DOHH2 (cell line): Measurements from ENCODE around the gene CERCAM.

Experiments used
- EZH2phosphoT487 ChIP-seq: fragments of 200-600 bp; sonication (generic); IDR thresholded peaks from 2 replicates; pipeline ENCODE4 v1.6.1; 2017; ENCODE audit warnings: borderline replicate concordance, mild to moderate bottlenecking, antibody characterized with exemption, low read length, moderate library complexity, mixed read lengths
- TF ChIP-seq, protein P1 (sequence below): fragments of 200-600 bp; sonication (generic); IDR thresholded peaks from one replicate; pipeline ENCODE4 v1.5.1; 2014; ENCODE audit warnings: antibody characterized with exemption, mild to moderate bottlenecking, low read depth, low read length; ENCODE audit not compliant: poor library complexity, severe bottlenecking

- TF ChIP-seq, protein P1, sequence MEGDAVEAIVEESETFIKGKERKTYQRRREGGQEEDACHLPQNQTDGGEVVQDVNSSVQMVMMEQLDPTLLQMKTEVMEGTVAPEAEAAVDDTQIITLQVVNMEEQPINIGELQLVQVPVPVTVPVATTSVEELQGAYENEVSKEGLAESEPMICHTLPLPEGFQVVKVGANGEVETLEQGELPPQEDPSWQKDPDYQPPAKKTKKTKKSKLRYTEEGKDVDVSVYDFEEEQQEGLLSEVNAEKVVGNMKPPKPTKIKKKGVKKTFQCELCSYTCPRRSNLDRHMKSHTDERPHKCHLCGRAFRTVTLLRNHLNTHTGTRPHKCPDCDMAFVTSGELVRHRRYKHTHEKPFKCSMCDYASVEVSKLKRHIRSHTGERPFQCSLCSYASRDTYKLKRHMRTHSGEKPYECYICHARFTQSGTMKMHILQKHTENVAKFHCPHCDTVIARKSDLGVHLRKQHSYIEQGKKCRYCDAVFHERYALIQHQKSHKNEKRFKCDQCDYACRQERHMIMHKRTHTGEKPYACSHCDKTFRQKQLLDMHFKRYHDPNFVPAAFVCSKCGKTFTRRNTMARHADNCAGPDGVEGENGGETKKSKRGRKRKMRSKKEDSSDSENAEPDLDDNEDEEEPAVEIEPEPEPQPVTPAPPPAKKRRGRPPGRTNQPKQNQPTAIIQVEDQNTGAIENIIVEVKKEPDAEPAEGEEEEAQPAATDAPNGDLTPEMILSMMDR = no peak
- no peak for TF ChIP-seq EZH2phosphoT487
Observed at GRCh38 chr9:128392302-128393144, 28.1 kb upstream of the CERCAM start.
